Right renal pelvis (tissue), 4 donors: ENCODE results near the gene HPS3. TPM values are rescaled to one million over a fixed set of nuclear protein-coding genes. Genes with fewer than 3 reads are reported as not detected.

ENCODE experiments used
- DNase-seq, 4 donors: peaks; one replicate each; pipeline ENCODE4 v3.0.0-alpha.2; 2013; ENCODE audit warnings: low read depth in 4 of 4, low spot score in 3 of 4, missing footprints in 1 of 4
- polyA plus RNA-seq, 4 donors: library from polyadenylated mRNA; unstranded; fragments of 120-200 nt; gene quantifications; one replicate each; pipeline ENCODE4 v1.2.1, GENCODE V29; 2013; ENCODE audit not compliant: insufficient read length in 4 of 4

Gene HPS3
- polyA plus RNA-seq, 4 donors = 31.8 to 36.7 (median 34.8) TPM

DNA sequence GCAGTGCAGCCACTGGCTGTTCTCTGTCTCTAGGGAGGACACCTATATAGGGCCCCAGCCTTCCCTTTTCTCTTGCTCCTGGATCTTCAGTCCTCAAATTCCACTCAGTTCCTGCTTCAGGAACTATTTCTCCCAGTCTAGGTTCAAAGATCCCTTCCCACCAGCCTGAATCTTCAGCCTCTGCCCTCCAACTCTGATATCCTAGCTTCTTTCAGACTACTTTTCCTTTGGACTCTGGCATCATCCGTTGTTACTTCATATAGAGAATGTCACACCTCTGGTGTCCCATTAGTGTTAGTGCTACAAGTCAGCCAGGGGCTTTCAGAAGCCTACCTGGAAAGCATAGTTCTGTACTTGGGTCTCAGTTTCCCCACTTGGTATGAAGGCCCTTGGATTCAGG, 10.0 kb upstream of the HPS3 start:
- DNase-seq = no peak

DNA sequence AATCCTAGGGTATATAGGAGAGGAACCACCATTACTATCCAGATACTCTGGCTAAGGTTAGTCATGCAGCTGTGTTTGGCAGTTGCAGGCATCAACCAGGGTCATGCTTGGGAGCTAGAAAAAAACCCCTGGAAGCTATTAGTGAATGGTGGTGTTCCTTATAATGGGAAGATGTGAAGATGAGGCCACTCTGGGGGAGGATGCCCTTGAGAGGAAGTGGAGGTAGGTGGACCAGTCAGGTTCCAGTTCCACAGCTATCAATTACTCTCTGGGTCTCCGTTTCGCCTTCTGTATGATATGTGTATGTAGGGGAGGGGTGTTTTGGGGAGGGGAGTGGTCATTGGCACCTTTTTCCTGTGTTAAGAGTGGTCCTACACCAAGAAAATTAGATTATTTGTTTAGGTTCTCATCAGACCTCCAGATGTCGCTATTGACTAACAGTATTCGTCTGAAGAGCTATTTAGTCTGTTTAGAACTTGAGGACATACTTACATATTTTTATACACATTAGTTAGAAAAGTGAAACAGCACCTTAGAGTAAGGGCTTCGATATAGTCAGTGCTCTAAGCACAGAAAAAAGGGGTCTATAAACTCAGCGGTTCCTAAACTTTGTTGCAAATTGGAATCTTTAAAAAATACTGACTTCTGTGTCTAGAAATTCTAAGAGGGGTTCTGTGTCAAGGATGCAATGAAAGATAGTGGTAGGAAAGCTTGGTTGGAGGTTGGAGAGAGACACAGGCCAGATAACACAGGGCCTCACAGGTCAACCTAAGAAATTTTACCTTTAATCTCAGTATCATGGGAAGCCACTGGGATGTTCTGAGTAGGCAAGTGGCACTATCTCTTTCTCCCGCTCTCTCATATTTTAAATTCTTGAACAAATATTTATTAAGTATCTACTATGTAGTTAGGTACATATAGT, 9.1 kb upstream of the HPS3 start:
- DNase-seq = peak in 2 of 4 donors; percentile 30 to 47

DNA sequence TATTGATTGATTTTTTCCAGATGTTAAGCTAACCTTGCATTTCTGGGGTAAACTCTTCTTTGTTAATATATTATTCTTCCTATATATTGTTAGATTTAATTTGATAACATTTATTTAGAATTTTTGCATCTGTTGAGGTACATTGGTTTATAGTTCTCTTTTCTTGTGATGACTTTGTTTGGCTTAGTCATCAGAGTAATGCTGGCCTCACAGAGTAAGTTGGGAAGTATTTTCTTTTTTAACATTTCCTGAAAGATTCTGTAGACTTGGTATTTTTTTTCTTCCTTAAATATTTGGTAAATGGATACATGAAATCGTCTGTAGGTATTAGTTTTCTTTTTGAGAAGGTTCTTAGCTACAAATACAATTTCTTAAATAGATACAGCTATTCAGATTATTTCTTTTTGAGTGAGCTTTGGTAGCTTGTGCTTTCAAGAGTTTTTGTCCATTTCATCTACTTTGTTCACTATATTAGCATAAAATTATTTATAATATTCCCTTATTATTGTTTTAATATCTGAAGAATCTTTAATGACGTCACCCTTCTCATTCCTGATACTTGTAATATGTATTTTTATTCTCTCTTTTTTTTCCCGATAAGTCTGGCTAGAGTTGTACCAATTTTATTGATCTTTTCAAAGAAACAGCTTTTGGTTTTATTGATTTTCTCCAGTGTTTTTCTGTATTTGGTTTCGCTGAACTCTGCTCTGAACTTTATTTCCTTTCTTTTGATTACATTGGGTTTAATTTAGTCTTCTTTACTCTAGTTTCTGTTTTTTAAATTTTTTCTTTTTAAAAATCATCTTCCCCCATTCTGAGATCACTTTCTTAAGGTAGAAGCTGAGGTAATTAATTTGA, 6.5 kb upstream of the HPS3 start:
- no peak for DNase-seq

DNA sequence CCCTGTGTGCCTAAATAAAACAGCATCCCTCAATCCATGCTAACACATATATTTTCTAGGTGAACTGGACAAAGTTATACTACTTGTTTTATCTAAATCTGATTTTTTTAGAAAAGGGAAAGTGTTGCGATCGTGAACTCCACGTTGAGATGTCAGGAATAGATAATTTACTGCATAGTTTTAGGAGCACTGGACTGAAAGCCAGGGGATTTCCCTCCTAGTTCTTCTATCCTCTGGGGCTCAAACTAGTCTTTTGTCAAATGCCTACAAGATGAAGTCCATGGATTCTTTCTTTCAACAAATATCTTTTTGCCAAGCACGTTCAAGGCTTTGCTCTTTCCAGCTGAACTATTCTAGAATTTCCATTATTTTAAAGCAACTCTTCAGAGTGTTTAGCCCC, 617 bp upstream of the HPS3 start:
- DNase-seq = no peak

DNA sequence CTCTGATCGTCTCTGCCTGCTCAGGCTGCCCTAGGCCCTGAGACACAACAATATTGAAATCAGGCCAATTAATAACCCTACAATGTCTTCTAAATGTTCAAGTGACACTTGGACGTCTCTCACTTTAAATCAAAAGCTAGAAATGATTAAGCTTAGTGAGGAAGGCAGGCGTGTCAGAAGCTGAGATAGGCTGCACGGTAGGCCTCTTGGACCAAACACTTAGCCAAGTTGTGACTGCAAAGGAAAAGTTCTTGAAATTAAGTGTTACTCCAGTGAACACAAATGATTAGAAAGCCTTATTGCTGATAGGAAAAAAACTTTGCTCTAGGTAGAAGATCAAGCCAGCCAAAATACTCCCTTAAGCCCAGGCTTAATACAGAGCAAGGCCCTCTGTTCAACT, 2.2 kb downstream of the HPS3 start:
- no peak for DNase-seq

DNA sequence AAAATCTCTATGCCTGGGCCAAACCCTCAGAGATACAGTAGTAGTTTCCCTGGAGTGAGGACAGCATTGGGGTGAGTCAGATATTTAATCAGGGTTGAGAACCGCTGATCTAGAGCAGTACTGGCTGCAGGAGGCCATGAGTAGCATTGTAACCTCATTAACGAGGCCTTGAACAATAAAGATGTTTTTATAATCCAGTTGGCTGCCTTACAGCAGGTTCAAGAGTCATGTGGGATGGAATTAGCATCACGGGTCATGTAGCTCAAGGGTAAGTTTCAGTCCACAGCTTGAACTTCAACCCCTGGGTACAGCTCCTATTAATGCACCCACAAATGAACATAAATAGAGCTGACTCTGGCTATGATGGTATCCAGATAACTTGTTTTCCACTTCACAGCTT, 5.1 kb downstream of the HPS3 start:
- peak in 1 of 4 donors; percentile 30 for DNase-seq

DNA sequence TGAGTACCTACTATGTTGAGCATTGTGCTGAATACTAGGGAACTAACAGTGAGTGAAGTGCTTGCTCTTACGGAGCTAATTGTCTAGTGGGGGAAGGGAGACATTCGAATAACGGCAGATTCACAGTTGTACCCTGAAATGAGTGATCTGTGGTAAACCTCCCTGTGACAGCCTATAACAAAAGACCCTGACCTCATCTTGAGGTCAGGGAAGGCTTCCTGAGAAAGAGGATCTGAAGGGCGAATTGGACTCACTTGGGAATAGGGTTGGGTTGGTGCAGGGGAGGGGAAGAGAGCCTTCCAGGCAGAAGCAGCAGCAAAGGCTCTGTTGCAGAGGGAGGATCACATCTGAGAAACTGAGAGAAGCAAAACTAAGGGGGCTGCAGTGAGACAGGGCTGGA, 13.2 kb downstream of the HPS3 start:
- DNase-seq = no peak

DNA sequence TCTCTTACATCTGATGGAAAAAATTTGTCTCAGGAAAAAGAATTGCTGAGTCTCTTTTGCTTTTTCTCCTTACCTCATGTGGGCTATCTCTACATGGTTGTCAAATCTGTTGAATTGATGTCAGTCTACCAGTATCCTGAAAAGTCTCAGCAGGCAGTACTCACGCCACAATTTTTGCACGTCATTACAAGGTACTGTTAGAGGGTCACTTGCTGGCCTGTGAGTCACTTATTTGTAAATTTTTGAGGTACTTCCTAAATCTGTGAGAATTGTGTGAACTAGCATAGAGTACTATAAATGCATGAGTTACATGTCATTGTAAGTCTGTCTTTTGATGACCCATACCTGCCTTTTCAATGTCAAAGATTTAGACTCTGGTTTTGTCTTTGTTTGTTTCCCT, 15.9 kb downstream of the HPS3 start:
- no peak for DNase-seq

DNA sequence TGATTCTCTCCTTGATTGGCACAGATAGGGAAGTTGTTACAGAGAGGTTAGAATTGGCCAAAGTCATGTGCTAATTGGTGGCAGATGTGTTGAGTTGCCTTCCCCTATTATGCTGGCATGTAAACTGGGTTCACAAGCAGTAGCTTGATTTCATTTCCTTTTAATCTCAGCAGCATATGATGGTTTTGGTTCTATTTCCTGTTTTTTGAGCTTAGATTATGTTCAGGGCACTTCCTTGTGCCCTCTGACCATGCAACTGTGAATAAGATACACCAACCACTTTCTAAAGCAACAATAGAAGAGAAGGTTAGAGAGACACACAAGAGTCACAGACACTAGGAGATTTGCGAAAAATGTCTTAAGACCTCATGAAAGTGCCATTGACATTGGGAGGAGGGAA, 16.5 kb downstream of the HPS3 start:
- no peak for DNase-seq

DNA sequence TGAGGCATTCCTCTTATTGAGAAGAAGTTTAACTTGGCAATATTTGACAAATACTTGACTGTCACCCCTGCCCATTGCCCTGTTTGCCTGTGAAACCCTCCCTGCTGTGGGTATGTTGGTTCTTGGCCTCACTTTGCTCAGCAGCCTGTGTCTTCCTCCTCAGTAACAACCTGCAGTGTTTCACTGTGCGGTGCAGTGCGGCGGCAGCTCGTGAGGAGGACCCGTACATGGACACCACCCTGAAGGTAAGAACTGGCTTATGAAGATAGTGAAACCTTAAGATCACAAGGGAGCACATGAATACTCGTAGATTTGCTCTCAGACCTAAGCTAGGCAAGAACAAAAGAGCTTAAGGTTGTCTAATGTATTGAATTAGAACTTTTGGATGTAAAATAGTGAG, 21.0 kb downstream of the HPS3 start:
- no peak for DNase-seq

DNA sequence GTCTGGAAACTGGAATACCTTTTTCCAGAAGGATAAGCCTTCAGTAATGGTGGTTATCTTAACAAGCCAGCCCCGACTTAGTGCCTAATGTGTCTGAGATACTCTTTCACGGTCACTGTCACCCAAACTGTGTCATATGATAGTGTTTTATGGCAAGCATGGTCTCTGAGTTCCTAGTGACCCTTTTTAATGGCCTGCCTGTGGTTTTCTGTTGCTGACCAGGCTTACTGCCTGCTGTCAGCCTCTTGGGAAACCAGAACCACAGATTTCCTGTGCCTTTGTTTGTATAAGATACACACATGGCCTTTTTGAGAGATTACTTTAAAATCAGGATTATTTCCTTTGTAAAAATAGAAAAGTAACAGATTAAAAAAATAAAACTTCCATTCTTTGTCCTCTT, 22.4 kb downstream of the HPS3 start:
- peak in 1 of 4 donors; percentile 28 for DNase-seq

DNA sequence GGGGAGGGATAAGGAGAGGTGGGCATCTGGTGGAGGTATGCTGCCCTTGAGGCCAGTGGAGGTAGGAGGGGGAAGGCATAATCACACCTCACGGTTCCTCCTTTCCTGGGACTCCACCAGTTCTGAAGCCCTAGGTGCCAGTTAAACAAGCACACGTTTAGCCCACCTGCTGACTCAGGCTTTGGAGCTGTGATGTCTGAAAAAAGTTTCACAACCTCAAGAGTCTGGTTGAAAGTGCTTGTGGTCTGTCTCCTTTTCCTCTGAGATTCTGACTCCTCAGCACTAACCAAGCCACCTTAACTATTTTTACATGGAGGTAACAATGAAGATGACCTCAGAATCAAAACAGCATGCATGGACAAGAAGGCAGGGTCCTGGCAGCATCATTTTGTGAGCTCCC, 23.0 kb downstream of the HPS3 start:
- DNase-seq = no peak

DNA sequence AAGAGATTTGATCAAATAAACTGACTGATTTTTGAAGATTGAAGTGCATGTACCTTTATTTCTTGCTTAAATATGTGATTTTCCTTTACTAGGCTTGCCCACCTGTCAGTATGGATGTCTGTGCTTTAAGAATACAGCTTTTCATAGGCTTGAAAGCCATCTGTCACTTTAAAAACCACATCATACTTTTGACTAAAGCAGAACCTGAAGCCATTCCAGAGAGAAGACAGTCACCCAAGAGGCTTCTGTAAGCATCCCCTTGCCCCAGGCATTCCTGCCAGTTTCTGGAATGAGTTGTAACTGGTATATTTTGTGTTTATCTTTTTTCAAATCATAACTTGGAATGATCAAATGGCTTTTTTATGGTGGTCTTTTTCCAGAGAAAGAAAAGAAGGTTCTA, 24.0 kb downstream of the HPS3 start:
- DNase-seq = no peak

DNA sequence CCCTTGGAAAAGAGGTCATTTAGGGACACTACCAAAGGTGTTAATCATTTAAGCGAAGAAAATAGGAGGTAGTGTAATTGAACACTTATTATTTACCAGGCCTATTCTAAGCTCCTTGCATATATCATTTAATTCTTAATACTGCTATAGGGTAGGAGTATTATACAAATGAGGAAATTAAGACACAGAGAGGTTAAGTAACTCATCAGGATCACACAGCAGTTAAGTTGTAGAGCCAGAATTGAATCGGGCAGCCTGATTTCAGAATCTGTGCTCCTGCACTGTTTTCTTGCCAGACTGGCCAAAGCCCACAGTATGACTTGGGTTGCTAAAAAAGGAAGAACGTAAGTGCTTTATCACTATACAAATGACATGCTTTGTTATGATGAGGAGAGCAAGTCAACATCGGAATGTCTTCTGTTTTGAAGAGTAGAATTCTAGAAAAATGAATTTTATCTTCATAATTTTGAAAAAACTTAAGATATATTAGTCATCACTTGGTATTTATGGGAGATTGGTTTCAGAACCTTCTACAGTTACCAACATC, 31.4 kb downstream of the HPS3 start:
- DNase-seq = no peak

DNA sequence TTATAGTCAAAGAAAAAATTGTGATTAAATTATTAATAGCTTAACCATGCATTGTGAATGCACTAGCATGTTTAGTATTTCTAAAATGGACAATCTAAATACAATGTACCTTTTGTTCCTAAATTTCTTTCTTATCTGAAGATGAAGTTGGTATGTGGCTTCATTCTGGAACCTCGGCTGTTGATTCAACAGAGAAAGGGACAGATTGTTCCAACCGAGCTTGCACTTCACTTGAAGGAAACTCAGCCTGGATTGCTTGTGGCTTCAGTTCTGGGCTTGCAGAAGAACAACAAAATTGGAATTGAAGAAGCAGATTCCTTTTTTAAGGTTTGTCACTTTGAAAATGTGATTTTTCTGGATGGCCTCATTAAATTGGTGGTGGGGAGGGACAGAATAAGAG, 32.6 kb downstream of the HPS3 start:
- DNase-seq = no peak

DNA sequence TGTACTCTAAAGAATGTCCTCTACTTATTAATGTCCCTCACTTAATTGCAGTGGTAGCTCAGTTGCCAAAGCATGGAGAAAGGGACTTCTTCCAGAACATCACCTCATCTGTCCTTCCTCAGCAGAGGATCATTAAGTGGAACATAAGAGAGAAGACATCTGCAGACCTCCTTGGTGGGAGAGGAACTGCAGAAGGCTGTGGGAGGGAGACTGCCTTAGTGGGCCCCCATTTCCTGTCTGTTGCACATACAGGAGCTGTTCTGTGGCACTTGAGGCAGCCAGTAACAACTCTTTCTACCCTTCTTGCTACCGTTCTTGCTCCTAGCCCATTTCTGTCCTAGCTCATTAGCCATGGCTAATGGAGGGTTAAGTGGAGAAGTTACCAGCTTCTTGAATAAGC, 33.6 kb downstream of the HPS3 start:
- DNase-seq = no peak

DNA sequence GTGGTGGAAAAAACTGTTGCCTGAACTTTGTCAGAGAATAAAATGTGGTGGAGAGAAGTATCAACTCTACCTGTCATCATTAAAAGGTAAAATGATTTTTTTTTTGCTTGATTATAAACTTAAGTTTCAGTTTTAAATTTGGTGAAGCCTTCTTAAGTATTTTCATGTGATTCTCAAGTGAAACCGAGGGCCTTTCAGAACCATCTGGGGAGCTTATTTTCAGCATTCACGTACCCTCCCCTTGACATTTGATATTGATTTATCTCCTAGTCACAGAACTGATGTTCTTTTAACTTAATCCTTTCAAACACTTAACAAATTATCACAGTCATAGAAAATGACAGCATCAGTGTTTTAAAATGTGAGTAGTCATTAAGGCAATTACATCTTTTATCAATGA, 38.5 kb downstream of the HPS3 start:
- DNase-seq = no peak

DNA sequence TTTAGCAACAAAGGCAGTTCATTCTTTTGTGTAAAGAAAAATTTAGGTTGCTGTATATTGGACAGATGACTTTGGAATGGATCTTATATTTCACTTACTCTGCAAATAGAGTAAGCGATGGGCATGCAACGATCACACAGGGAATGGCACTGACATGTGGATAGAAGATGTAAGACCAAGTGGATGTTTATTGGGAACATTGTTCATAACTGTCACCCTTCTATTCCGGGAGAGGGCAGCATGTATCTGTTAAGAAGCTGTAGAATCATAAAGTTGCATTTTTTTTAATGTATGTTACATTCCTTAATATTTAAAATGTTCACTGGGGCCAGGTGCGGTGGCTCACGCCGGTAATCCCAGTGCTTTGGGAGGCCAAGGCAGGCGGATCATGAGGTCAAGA, 41.2 kb downstream of the HPS3 start:
- no peak for DNase-seq

DNA sequence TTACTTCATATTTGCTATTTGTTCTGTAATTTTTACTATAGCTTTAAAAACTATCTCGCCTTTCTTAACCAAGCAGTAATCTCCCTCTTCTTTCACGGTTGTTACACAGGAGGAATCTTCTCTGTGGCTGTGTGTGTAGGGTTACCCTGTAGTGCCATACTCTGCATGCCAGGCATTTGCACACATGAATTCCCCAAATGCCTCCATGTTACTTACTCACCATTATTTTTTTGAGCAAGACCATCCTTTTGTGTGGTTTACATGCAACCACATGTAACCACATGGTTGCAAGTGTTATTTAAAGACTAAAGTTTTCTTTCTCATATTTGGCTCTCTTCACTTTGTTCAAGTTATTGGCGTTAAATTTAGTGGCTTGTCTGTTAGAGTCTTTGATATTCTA, 45.5 kb downstream of the HPS3 start:
- peak in 2 of 4 donors; percentile 33 to 51 for DNase-seq

DNA sequence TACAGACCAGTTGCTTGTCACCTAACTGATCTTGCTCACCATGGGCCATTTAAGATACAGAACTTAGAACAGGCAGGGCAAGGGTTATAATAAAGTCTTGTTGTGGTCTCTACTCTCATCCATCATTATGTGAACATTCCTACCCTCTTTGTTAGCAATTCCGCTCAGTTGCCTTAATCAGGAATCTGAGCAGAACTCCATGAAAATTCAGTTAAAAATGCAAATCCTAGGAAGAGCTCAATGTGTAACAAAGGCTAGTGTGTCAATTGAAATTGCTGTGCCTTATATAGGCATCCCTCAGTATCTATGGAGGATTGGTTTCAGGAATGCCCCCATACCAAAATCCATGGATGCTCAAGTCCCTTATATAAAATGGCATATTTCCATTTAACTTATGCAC, 47.7 kb downstream of the HPS3 start:
- DNase-seq = no peak

DNA sequence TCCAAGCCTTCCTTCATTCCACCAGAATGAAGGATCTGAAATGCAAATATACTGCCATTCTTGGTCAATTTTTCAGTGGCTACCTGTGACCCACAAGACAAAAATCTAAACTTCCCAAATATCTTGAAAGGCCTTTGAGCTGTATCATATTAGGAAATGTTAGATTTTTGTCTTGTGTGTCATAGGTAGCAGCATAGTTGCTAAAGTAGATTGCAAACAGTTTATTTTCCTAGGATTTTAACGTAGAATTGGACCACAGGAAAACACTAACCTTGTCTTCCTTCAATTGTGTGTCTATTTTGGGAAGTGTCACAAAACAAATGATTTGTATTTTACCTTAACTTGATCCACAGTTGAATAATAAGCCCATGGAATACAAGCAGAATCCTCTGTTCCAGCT, 49.8 kb downstream of the HPS3 start:
- DNase-seq = no peak
